ENCODE results near the gene BLNK.
"Not testable (repeated sequence)": the region's sequence is repeated elsewhere in the genome, so short reads cannot be mapped to it uniquely, and the experiment has no call there.

BLNK gene

DNA sequence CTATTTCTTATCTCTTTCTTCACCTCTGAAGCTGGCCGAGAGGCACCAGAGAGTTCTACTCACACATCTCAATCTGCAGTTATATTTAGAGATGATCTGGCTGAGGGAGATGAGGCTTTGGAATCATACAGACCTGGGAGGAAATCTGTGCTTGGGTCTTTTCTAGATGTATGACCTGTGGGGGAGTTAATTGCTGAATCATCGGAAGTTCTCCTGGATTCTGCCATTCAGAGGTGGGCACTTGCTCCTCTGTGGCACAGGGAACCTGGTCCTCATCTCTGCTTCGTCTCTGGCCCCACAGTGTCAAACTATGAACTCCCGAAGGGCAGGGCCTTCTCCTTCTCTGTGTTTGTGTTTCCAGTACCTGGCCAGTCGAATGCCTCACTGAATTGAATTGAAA, 52.5 kb downstream of the BLNK start:
- DNase-seq = no peak

DNA sequence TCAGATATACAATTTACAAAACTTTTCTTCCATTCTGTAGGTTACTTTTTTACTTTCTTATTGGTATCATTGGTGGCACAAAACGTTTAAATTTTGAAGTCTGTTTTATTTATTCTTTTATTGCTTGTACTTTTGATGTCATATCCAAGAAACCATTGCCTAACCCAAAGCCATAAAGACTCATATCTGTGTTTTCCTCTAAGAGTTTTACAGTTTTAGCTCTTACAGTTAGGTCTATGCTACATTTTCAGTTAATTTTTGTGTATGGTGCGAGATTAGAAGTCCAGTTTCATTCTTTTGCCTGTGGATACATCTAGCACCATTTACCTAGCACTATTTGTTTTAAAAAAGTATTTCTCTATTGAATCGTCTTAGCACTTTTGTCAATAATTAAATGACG, 53.7 kb downstream of the BLNK start:
- DNase-seq = no peak

DNA sequence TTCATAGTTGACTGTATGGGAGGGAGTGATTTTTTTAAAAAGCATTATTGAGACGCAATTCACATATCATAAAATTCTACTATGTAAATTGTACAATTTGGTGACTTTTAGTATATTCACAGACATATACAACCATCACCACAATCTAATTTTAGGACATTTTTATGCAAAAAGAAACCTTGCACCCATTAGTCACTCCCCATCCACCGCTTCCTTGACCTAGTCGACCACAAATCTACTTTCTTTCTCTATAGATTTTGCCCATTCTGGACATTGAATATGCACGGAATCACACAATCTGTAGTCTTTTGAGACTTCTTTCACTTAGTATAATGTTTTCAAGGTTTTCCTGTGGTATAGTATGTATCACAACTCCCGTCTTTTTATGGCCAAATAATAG, 54.6 kb downstream of the BLNK start:
- DNase-seq = no peak

DNA sequence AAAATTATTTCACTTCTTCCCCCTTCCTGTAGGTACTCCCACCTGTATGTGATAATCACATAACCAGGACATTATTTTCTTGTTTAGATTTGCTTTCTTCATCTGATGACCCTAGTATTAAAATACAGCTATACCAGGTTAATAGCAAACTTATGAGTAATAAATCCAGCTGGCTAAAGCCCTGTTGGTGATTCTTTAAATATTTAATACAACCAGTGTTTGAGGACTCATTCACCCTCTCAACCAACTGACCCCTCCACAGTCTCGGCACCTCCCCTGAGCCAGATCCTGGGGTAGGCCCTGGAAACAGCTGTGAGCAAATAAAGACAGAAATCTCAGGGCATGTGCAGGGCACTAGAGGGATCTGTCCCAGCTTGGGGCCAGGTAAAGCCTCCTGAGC, 58.5 kb downstream of the BLNK start:
- no peak for DNase-seq

DNA sequence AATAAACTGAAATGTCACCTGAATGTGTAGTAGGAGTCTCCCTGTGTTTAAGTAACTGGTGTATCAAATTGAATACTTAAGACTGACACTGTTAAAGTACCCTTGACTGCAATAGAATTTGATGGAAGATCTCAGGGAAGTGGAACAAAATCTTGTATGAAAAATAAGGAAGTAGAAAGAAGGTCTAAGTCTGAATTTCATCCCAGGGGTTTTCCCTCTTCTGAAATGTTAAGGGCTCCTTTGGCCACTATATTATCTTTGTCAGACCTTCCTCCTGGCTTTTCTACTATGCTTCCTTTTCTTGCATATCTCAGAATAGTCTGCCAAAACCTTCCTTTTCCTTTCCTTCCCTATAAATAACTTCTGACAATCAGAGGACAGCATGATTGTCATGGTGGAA, 59.6 kb downstream of the BLNK start:
- DNase-seq = no peak

DNA sequence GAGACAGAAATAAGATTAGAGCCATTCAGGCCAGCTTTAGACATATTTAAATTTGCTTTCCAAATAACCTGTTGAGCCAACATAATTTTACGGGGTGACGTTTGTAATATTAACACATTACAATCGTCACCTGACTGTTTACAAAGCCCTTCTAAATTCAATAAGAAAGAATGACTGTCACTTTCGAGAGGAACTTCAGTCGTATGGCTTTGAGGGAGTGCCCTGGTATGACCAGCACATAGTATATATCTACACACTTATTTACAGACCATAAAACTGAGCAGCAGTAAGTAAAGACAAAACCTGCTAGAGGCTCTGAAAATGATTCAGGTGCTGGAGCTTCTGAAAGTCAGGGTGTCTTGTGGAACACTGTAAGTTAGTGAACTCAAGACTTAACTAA, 62.4 kb downstream of the BLNK start:
- no peak for DNase-seq

DNA sequence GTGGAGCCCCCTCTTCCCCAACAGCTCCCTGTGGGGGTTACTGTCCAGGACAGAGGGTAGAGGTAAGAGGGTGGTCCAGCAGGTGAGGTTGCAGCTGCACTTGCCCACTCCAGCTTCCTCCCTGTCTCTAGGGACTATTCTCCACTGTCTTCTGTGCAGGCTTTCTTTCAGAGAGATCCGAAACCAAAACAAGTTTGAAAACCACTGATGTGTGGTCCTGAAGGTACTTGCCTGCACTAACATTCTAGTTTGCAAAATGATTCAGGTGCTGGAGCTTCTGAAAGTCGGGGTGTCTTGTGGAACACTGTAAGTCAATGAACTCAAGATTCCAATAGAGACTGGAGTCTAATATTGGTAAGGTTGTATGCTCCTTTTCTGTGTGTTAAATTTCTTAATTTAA, 63.1 kb downstream of the BLNK start:
- no peak for DNase-seq

DNA sequence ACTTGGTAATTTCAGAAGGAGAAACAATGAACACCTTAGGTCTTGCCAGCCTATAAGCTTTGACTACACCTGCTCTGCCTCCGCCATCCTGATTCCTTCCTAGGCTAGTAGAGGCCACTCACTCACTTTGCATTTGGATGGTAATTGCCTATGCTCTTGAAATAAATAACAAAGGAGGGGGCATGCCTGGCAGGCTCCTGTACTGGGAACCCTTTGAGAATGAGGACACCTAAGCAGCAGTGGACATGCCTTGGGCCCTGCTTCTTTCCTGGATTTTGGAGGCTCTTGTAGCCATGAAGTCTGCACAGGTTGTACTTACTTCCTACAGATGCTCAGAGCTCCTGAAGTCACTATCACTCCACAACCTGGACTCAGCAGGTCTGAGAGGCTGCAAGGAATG, 65.8 kb downstream of the BLNK start:
- DNase-seq = no peak

DNA sequence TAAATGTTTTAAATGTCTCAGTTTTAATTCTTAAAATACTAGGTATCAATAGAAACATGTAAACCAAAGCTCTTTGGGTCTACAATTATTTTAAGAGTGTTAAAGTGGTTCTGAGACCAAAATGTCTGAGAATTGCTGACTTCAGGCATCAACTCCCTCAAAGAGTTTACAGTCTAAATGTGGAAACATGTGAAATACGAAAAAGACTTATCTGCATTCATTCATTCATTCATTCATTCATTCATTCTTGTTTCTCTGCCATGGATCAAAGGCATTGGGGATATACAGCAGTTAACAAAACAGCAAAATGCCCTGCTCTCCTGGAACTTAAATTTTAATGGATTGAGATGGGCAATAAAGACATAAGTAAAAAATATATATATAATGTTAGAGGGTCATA, 69.8 kb downstream of the BLNK start:
- no peak for DNase-seq

DNA sequence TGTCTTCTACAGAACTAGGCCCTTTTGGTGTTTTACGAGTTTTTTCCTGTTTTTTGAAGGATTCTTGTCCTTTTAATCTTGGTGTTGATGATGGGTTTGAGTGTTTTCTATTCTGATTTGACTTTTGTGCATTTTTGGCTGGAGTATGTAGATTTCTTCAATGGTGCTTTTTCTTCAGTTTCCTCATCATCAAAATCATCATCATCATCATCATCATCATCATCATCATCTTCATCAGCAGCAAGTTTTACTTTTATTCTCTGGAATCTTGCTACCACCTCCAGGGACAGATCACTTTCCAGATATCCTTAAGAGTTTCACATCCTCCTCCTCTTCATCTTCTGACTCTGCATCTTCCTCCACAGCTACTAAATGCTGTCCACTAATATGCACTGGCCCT, 81.9 kb downstream of the BLNK start:
- not testable (repeated sequence) for DNase-seq

DNA sequence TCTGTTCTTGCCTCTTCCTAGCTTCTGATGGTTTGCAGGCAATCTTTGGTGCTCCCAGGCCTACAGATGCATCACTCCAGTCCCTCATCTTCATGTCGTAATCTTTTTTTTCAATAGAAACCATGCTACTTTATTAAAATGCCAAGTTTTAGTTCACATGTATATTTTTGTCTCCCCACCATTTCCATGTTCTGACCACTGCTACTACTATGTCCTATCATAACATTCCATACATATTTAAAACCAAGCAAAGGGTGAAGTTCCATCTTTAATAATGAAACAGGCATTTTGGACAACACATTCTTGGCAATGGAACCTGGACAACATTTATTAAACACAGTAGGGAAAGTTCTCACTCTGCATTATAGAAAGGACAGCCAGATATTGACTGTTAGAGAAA, 82.5 kb downstream of the BLNK start:
- DNase-seq = no peak

DNA sequence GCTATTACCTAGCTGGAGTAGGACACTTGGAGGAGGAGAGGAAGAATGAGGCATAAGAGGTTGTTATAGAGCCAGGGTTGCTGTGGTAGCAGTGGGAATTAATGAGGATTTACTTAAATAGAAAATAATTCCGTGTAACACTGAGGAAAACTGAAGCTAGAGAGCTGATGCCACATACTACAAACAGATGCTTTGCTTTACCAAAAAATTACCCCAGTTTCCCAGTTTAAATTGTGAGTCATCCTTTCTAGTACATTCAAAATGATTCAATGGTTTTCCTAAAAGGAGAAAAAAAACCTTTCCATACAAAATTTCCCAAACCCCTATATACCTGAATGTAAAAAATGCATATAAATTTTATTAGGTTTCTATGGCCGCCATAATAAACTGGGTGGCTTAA, 82.9 kb downstream of the BLNK start:
- no peak for DNase-seq

DNA sequence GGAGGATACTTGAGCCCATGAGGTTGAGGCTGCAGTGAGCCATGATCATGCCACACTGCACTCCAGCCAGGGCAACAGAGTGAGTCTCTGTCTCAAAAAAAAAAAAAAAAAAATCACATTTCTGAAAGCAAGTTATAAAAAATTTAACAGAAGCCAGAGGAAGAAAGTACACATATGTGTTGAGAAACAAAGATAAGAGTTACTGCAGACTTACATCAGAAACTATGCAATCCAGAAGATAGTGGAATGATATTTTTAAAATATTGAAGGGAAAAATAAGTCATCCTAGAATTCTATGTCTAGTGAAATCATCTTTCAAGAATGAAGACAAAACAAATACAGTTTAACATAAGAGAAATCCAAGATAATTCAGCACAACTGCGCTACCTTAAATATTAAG, 94.4 kb downstream of the BLNK start:
- DNase-seq = no peak

DNA sequence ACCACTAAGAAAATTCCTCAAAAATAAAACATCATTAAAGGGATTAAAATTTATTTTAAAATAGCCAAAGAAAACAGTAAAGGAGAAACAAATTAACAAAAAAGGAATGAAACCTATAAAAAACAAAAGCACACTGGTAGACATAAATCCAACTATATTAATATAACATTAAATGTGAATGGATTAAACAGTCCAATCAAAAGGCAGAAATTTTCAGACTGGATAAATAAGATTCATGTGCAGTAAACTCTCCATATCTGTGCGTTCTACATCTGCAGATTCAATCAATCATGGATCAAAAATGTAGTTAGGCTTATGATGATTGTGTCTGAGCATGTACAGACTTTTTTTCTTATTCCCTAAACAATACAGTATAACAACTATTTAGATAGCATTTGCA, 98.7 kb downstream of the BLNK start:
- no peak for DNase-seq

DNA sequence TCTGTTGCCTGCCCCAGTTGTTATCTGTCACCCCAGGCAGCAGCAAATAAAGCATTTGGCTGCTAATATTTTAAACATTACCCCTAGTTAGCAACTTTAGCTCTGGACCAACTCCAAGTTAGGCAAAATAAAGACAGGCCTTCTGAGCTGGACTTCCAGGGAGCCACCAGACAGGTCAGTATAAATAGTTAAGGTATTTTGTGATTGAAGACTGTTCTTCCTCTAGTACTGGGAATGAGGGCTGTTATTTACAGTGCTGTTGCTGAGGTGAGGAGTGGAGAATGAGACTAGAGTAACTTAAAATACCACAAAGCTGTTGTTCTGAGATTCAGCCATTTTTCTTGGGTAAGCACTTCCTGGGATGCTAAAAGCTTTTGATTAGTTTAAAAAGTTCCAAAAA, 101.1 kb downstream of the BLNK start:
- DNase-seq = no peak

DNA sequence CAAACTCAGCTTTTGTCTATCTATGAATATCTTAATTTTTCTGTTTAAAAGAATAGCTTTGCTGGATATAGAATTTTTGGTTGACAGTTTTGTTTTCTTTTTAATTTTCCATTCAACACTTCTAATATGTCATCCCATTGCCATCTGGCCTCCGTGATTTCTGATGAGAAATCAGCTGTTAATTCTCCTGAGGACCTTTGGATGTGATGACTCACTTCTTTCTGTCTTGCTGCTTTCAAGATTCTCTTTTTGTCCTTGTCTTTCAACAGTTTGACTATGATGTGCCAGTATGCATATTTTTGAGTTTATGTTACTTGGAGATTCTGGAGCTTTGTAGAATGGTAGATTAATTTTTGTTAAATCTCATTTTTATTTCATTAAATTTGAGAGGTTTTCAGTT, 102.8 kb downstream of the BLNK start:
- no peak for DNase-seq

DNA sequence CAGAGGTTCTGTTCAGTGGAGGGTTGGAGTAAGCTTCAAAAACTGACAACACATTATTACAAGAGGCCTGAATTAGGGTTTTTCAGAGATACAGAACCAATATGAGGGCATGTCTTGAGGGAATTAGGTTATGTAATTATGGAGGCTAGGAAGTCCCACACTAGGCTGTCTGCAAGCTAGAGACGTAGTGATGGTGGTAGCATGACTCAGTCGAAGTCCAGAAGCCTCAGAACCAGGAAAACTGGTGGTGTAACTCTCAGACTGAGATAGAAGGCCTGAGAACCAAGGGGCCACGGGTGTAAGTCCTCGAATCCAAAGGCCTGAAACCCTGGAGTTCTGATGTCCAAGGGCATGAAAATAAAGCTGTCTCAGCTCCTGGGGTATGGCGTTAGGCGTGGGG, 105.6 kb downstream of the BLNK start:
- DNase-seq = no peak

DNA sequence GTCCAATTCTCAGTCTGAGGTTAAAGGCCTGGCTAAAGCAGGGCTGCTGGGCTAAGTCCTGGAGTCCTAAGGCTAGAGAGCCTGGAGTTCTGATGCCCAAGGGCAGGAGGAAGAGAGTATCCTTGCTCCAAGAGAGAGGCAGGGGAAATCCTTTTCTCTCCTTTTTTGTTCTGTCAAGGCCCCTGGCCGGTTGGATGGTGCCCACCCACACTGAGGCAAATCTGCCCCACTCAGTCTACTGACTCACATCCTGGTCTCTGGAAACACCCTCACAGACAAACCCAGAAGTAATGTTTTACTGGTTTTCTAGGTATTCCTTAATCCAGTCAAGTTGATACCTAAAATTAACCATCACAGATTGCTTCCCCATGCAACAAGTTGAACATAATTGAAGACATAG, 118.3 kb downstream of the BLNK start:
- no peak for DNase-seq

DNA sequence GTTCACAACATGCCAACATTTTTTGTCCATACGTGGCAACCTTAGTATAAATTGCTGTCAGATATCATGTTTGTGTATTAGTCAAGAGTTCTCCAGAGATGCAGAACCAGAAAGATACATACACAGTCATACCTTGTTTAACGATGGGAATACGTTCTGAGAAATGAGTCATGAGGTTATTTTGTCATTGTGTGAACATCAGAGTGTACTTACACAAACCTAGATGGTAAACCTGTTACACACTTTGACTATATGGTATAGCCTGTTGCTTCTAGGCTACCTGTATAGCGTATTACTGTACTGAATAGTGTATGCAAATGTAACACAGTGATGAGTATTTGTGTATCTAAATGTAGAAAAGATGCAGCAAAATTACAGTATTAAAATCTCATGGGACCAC, 118.9 kb downstream of the BLNK start:
- DNase-seq = no peak
